Measurements from ENCODE around the gene NOTCH2. TPM values are rescaled to one million over a fixed set of nuclear protein-coding genes. Genes with fewer than 3 reads are reported as not detected.
"Not testable (repeated sequence)": the region's sequence is repeated elsewhere in the genome, so short reads cannot be mapped to it uniquely, and the experiment has no call there.

NOTCH2 gene
- total RNA-seq, 1 donor from 2014 or later = 142 TPM

- Mint-ChIP-seq H3K27me3 (no peaks in the 10 kb centered on the region), H3K36me3 (peaks cover 35% of the 10 kb centered on the region), H3K4me3 (no peak overlapping the region), H3K4me1 (ENCODE audit: unreplicated experiment) (peaks cover 18% of the 10 kb centered on the region), H3K9me3 (peaks cover 5% of the 10 kb centered on the region), H3K27ac (no peak overlapping the region)
- no peak for TF ChIP-seq CTCF (conservative IDR thresholded peaks at IDR 0.05)
- no peak for DNase-seq (ENCODE audit: extremely low spot score, unreplicated experiment)
These were observed 83.4 kb downstream of the NOTCH2 start for GRCh38 chr1:119986007-119986497.

GRCh38 chr1:119984771-119985170 lies 84.7 kb downstream of the NOTCH2 start:
- no peak for TF ChIP-seq CTCF (conservative IDR thresholded peaks at IDR 0.05)
- Mint-ChIP-seq H3K4me1 (ENCODE audit: unreplicated experiment) (peaks cover 18% of the 10 kb centered on the region), H3K36me3 (peaks cover 35% of the 10 kb centered on the region), H3K27ac (no peak overlapping the region), H3K9me3 (peaks cover 5% of the 10 kb centered on the region), H3K27me3 (no peaks in the 10 kb centered on the region), H3K4me3 (no peak overlapping the region)
- DNase-seq (ENCODE audit: extremely low spot score, unreplicated experiment) = no peak

GRCh38 chr1:119981986-119982815 lies 87.3 kb downstream of the NOTCH2 start:
- Mint-ChIP-seq H3K9me3 (peaks cover 4% of the 10 kb centered on the region), H3K27ac (no peak overlapping the region), H3K4me3 (no peak overlapping the region), H3K27me3 (no peaks in the 10 kb centered on the region), H3K4me1 (ENCODE audit: unreplicated experiment) (peaks cover 19% of the 10 kb centered on the region), H3K36me3 (peaks cover 30% of the 10 kb centered on the region)
- no peak for DNase-seq (ENCODE audit: extremely low spot score, unreplicated experiment)
- no peak for TF ChIP-seq CTCF (conservative IDR thresholded peaks at IDR 0.05)

- H3K27me3 Mint-ChIP-seq = no peaks in the 10 kb centered on the region
- no peak overlapping the region for H3K4me3 Mint-ChIP-seq
- TF ChIP-seq CTCF (conservative IDR thresholded peaks at IDR 0.05) = no peak
- no peaks in the 10 kb centered on the region for H3K9me3 Mint-ChIP-seq
- peaks cover 29% of the 10 kb centered on the region for H3K36me3 Mint-ChIP-seq
- no peak overlapping the region for H3K27ac Mint-ChIP-seq
- peaks cover 19% of the 10 kb centered on the region for H3K4me1 Mint-ChIP-seq (ENCODE audit: unreplicated experiment)
- DNase-seq (ENCODE audit: extremely low spot score, unreplicated experiment) = no peak
These were observed 88.0 kb downstream of the NOTCH2 start for GRCh38 chr1:119981496-119981895.

- Mint-ChIP-seq H3K27ac (no peak overlapping the region), H3K9me3 (no peaks in the 10 kb centered on the region), H3K27me3 (no peaks in the 10 kb centered on the region), H3K4me3 (no peak overlapping the region), H3K36me3 (peaks cover 24% of the 10 kb centered on the region), H3K4me1 (ENCODE audit: unreplicated experiment) (peaks cover 21% of the 10 kb centered on the region)
- no peak for TF ChIP-seq CTCF (conservative IDR thresholded peaks at IDR 0.05)
- no peak for DNase-seq (ENCODE audit: extremely low spot score, unreplicated experiment)
These were observed 91.4 kb downstream of the NOTCH2 start for GRCh38 chr1:119978018-119978505.

- H3K27me3 Mint-ChIP-seq = not testable (repeated sequence)
- Mint-ChIP-seq H3K36me3 (peaks cover 24% of the 10 kb centered on the region), H3K4me1 (ENCODE audit: unreplicated experiment) (peaks cover 17% of the 10 kb centered on the region)
These were observed 92.2 kb downstream of the NOTCH2 start for GRCh38 chr1:119977113-119977736.

GRCh38 chr1:119975582-119976254 lies 93.7 kb downstream of the NOTCH2 start:
- not testable (repeated sequence) for H3K27me3 Mint-ChIP-seq; H3K27ac Mint-ChIP-seq; H3K4me3 Mint-ChIP-seq; DNase-seq (ENCODE audit: extremely low spot score, unreplicated experiment); H3K9me3 Mint-ChIP-seq
- H3K4me1 Mint-ChIP-seq (ENCODE audit: unreplicated experiment) = peaks cover 12% of the 10 kb centered on the region
- peaks cover 23% of the 10 kb centered on the region for H3K36me3 Mint-ChIP-seq

More at GRCh38 chr1:119977113-119977736, 92.2 kb downstream of the NOTCH2 start:
- not testable (repeated sequence) for H3K4me3 Mint-ChIP-seq; DNase-seq (ENCODE audit: extremely low spot score, unreplicated experiment); H3K9me3 Mint-ChIP-seq
- peak overlapping the region; percentile 25 for H3K27ac Mint-ChIP-seq
